ENCODE measurements around the gene ATXN1.

- TF ChIP-seq ESRRG (CRISPR knock-in tag; IDR thresholded peaks at IDR 0.05) (no peak), CSRNP3 (CRISPR knock-in tag; IDR thresholded peaks at IDR 0.05) (no peak), CREB5 (CRISPR knock-in tag; IDR thresholded peaks at IDR 0.05; ENCODE audit: low read depth) (no peak), ZNF8 (CRISPR knock-in tag; IDR thresholded peaks at IDR 0.05) (no peak), ZC3H10 (CRISPR knock-in tag; IDR thresholded peaks at IDR 0.05) (no peak), BACH2 (CRISPR knock-in tag; IDR thresholded peaks at IDR 0.05; ENCODE audit: borderline replicate concordance) (no peak), GLIS3 (CRISPR knock-in tag; IDR thresholded peaks at IDR 0.05) (no peak), ZFP3 (CRISPR knock-in tag; IDR thresholded peaks at IDR 0.05) (no peak), ZFP30 (CRISPR knock-in tag; IDR thresholded peaks at IDR 0.05) (no peak)
- TF ChIP-seq, protein P1, sequence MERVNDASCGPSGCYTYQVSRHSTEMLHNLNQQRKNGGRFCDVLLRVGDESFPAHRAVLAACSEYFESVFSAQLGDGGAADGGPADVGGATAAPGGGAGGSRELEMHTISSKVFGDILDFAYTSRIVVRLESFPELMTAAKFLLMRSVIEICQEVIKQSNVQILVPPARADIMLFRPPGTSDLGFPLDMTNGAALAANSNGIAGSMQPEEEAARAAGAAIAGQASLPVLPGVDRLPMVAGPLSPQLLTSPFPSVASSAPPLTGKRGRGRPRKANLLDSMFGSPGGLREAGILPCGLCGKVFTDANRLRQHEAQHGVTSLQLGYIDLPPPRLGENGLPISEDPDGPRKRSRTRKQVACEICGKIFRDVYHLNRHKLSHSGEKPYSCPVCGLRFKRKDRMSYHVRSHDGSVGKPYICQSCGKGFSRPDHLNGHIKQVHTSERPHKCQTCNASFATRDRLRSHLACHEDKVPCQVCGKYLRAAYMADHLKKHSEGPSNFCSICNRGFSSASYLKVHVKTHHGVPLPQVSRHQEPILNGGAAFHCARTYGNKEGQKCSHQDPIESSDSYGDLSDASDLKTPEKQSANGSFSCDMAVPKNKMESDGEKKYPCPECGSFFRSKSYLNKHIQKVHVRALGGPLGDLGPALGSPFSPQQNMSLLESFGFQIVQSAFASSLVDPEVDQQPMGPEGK (CRISPR knock-in tag; IDR thresholded peaks at IDR 0.05; ENCODE audit: borderline replicate concordance) = no peak
These were observed 449.5 kb downstream of the ATXN1 start for GRCh38 chr6:16311763-16312162.
